Measurements from ENCODE around the gene RPGR.

The RPGR gene

GRCh38 chrX:38357747-38358673 lies 30.7 kb upstream of the RPGR start:
- Histone ChIP-seq H3K4me3 (IDR thresholded peaks at IDR 0.05; ENCODE audit: insufficient read depth, low read depth, low read length) (no peak overlapping the region), H4K20me1 (ENCODE audit: insufficient read depth) (no peaks in the 10 kb centered on the region), H3K4me2 (no peak overlapping the region), H3K9ac (no peak overlapping the region), H3K27ac (no peak overlapping the region), H3K79me2 (ENCODE audit: insufficient read depth, low read depth) (no peaks in the 10 kb centered on the region), H2AFZ (ENCODE audit: low read depth) (no peak overlapping the region), H3K27me3 (ENCODE audit: insufficient read depth, low read depth) (no peaks in the 10 kb centered on the region), H3K36me3 (ENCODE audit: insufficient read depth) (no peaks in the 10 kb centered on the region), H3K4me1 (ENCODE audit: low read depth, poor library complexity, severe bottlenecking) (no peaks in the 10 kb centered on the region)
- TF ChIP-seq CTCF (conservative IDR thresholded peaks at IDR 0.05; ENCODE audit: low read depth, low read length), result no peak

- H3K79me2 ChIP-seq (ENCODE audit: insufficient read depth, low read depth), result no peaks in the 10 kb centered on the region
- no peak overlapping the region for H3K9ac ChIP-seq
- H3K27ac ChIP-seq, result no peak overlapping the region
- H4K20me1 ChIP-seq (ENCODE audit: insufficient read depth), result no peaks in the 10 kb centered on the region
- no peaks in the 10 kb centered on the region for H3K36me3 ChIP-seq (ENCODE audit: insufficient read depth)
- no peaks in the 10 kb centered on the region for H3K27me3 ChIP-seq (ENCODE audit: insufficient read depth, low read depth)
- H2AFZ ChIP-seq (ENCODE audit: low read depth), result no peak overlapping the region
- H3K4me1 ChIP-seq (ENCODE audit: low read depth, poor library complexity, severe bottlenecking), result no peaks in the 10 kb centered on the region
- no peak overlapping the region for H3K4me2 ChIP-seq
- TF ChIP-seq CTCF (conservative IDR thresholded peaks at IDR 0.05; ENCODE audit: low read depth, low read length), result no peak
- no peak overlapping the region for H3K4me3 ChIP-seq (IDR thresholded peaks at IDR 0.05; ENCODE audit: insufficient read depth, low read depth, low read length)
Measured at GRCh38 chrX:38356401-38356800, 29.1 kb upstream of the RPGR start.

- H2AFZ ChIP-seq (ENCODE audit: low read depth), result no peak within 1 kb of the TSS
- H3K9ac ChIP-seq, result no peak within 1 kb of the TSS
- no peaks in the 10 kb centered on the region for H4K20me1 ChIP-seq (ENCODE audit: insufficient read depth)
- no peaks in the 10 kb centered on the region for H3K79me2 ChIP-seq (ENCODE audit: insufficient read depth, low read depth)
- H3K27me3 ChIP-seq (ENCODE audit: insufficient read depth, low read depth), result no peaks in the 10 kb centered on the region
- no peak within 1 kb of the TSS for H3K4me3 ChIP-seq (IDR thresholded peaks at IDR 0.05; ENCODE audit: insufficient read depth, low read depth, low read length)
- H3K27ac ChIP-seq, result no peak within 1 kb of the TSS
- TF ChIP-seq CTCF (conservative IDR thresholded peaks at IDR 0.05; ENCODE audit: low read depth, low read length), result no peak
- H3K36me3 ChIP-seq (ENCODE audit: insufficient read depth), result no peaks in the 10 kb centered on the region
- no peak within 1 kb of the TSS for H3K4me2 ChIP-seq
- H3K4me1 ChIP-seq (ENCODE audit: low read depth, poor library complexity, severe bottlenecking), result no peaks in the 10 kb centered on the region
Measured at GRCh38 chrX:38352362-38352761, 25.1 kb upstream of the RPGR start, which contains the start of gene OTC. Gene OTC (plus strand): TSS chrX:38352604. CDS start chrX:38352697, 93 bp downstream.

- Histone ChIP-seq H3K27me3 (ENCODE audit: insufficient read depth, low read depth) (no peaks in the 10 kb centered on the region), H4K20me1 (ENCODE audit: insufficient read depth) (no peaks in the 10 kb centered on the region), H3K79me2 (ENCODE audit: insufficient read depth, low read depth) (no peaks in the 10 kb centered on the region), H2AFZ (ENCODE audit: low read depth) (no peak overlapping the region), H3K4me1 (ENCODE audit: low read depth, poor library complexity, severe bottlenecking) (no peaks in the 10 kb centered on the region), H3K4me2 (no peak overlapping the region), H3K9ac (no peak overlapping the region), H3K27ac (no peak overlapping the region), H3K4me3 (IDR thresholded peaks at IDR 0.05; ENCODE audit: insufficient read depth, low read depth, low read length) (no peak overlapping the region), H3K36me3 (ENCODE audit: insufficient read depth) (no peaks in the 10 kb centered on the region)
- TF ChIP-seq CTCF (conservative IDR thresholded peaks at IDR 0.05; ENCODE audit: low read depth, low read length), result no peak
Measured at GRCh38 chrX:38351346-38351745, 24.0 kb upstream of the RPGR start.

Measured in KMS-11 (cell line).